Skeletal muscle tissue (tissue), 4 donors: Measurements from ENCODE around the gene RBM23. TPM values are rescaled to one million over a fixed set of nuclear protein-coding genes. Genes with fewer than 3 reads are reported as not detected.
A peak's percentile ranks its signal among the peaks of the same experiment; 100 is the strongest.
"Not testable (repeated sequence)": the region's sequence is repeated elsewhere in the genome, so short reads cannot be mapped to it uniquely, and the experiment has no call there.

ENCODE experiments used
- H3K27ac ChIP-seq: one replicate; pipeline ENCODE4 v1.7.0; 2013; ENCODE audit warnings: mild to moderate bottlenecking, low read depth, low read length, inconsistent platforms
- H3K27me3 ChIP-seq, 3 donors: one replicate each; pipeline ENCODE4 v1.7.0; 2013; ENCODE audit warnings: low read length in 3 of 3; ENCODE audit not compliant: control insufficient read depth in 3 of 3, insufficient read depth in 3 of 3
- H3K36me3 ChIP-seq, 3 donors: one replicate each; pipeline ENCODE4 v1.7.0; 2013; ENCODE audit warnings: low read length in 3 of 3; ENCODE audit not compliant: control insufficient read depth in 3 of 3, insufficient read depth in 3 of 3
- H3K4me1 ChIP-seq, 3 donors: one replicate each; pipeline ENCODE4 v1.7.0; 2013; ENCODE audit warnings: low read length in 3 of 3, mild to moderate bottlenecking in 3 of 3; ENCODE audit not compliant: control insufficient read depth in 3 of 3, insufficient read depth in 3 of 3
- H3K4me3 ChIP-seq, 3 donors: one replicate each; pipeline ENCODE4 v1.7.0; 2013; ENCODE audit warnings: low read length in 3 of 3
- H3K9ac ChIP-seq, 3 donors: one replicate each; pipeline ENCODE4 v1.7.0; 2013; ENCODE audit warnings: low read length in 3 of 3, mild to moderate bottlenecking in 3 of 3, moderate library complexity in 2 of 3, low read depth in 1 of 3
- H3K9me3 ChIP-seq, 3 donors: one replicate each; pipeline ENCODE4 v1.7.0; 2013; ENCODE audit warnings: low read length in 3 of 3; ENCODE audit not compliant: control insufficient read depth in 3 of 3
- total RNA-seq: library from RNA; depleted of rRNA; stranded (reverse); fragments of >200 nt; gene quantifications from one replicate; pipeline ENCODE4 v1.2.3, GENCODE V29; 2014
- donor health status: Osteomylitis.

The RBM23 gene
- total RNA-seq, 1 donor from 2014 or later, result 66.8 TPM

DNA sequence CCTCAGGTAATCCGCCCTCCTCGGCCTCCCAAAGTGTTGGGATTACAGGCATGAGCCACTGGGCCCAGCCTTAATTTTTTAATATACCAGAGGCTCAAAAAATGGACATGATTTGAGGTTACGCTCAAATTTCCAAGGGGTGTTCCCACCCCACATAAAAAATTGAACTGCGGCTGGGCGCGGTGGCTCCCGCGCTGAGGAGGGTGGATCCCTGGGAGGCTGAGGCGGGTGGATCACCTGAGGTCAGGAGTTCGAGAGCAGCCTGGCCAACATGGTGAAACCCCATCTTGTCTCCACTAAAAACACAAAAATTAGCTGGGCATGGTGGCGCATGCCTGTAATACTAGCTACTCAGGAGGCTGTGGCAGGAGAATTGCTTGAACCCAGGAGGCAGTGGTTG, 64.7 kb downstream of the RBM23 start:
- H3K9ac ChIP-seq, H3K9me3 ChIP-seq, H3K27me3 ChIP-seq, H3K27ac ChIP-seq, H3K36me3 ChIP-seq, H3K4me3 ChIP-seq: not testable (repeated sequence)
- peaks cover 30 to 37% (median 32%) of the 10 kb centered on the region in 3 donors for H3K4me1 ChIP-seq

- Histone ChIP-seq H3K9ac (peak overlapping the region; percentile 71 to 83 (median 79)), H3K4me3 (peak overlapping the region; percentile 75 to 78 (median 77)), H3K27ac (no peak overlapping the region), H3K9me3 (no peaks in the 10 kb centered on the region), H3K27me3 (no peaks in the 10 kb centered on the region), H3K36me3 (no peaks in the 10 kb centered on the region), H3K4me1 (peaks cover 41 to 48% (median 43%) of the 10 kb centered on the region in 3 donors)
Observed at GRCh38 chr14:22852940-22853767, 65.8 kb downstream of the RBM23 start.

DNA sequence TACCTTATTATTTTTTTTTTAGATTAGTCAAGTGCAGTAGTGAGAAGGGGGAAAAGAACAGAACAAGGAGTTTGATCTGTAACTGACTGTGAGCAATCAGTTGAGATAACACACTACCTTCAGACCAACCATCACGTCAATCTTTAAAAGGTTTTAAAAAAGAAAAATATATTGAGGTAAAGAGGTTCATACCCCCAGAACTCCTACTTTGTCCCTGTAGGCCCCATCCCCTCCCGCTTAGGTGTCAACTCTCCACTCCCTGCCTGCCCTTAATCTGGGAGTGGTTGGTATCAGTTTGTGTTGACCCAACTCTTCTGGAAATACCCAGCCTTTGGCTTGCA, 66.4 kb downstream of the RBM23 start:
- Histone ChIP-seq H3K9me3 (no peaks in the 10 kb centered on the region), H3K4me3 (no peak overlapping the region), H3K4me1 (peaks cover 47 to 54% (median 49%) of the 10 kb centered on the region in 3 donors), H3K27ac (no peak overlapping the region), H3K9ac (peak overlapping the region in 1 of 3 donors; percentile 71), H3K27me3 (no peaks in the 10 kb centered on the region), H3K36me3 (no peaks in the 10 kb centered on the region)

DNA sequence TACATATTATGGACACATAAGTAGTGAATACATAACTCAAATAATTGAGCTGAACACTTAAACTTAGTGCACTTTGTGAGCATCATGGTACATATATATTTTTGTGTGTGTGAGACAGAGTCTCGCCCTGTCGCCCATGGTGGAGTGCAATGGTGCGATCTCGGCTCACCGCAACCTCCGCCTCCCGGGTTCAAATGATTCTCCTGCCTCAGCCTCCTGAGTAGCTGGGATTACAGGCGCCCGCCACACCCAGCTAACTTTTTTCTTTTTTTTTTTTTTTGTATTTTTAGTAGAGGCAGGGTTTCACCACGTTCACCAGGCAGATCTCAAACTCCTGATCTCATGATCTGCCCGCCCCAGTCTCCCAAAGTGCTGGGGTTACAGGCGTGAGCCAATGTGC, 66.8 kb downstream of the RBM23 start:
- Histone ChIP-seq H3K4me1 (peaks cover 47 to 55% (median 50%) of the 10 kb centered on the region in 3 donors), H3K27ac (peak overlapping the region; percentile 91)
- H3K27me3 ChIP-seq, H3K9me3 ChIP-seq, H3K4me3 ChIP-seq, H3K9ac ChIP-seq, H3K36me3 ChIP-seq: not testable (repeated sequence)

DNA sequence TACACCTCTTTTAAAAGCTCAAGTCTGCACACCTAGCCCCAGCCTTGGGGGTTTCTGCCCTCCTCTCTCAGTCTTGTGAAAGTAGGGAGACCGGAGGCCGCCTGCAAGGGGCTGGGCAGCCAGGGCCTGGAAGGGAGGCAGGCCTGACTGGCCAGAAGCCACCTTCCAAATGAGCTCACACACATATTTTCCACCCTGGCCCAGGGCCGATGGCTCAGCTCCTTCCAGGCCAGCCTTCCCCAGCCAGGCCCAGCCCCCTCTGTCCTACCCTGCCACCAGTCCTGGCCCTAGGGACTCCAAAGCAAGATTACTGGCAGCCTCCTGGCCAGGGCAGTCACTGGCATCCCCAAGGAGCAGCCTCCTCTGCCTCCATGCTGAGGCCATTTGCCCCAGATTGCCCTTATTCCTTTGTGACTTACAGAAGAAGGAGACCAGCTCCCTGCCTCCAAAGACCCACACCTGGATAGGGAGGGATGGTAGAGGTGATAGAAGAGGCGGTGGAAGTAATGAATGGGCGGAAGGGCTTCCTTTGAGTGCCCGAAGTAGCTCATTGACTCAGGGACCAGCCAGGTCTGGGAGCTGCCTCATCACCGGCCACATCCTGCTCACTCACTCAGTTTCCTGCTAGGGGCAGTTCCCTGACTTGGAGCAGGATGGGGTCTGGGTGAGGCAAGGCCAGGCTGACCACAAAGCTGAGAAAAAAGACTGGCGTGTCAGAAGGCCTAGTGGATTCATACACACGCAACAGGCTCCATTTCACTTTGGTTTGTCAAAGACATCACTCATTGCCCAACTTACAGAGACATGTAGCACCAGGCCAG, 67.8 kb downstream of the RBM23 start:
- Histone ChIP-seq H3K9ac (peak overlapping the region; percentile 66 to 79 (median 67)), H3K4me1 (peaks cover 53 to 64% (median 56%) of the 10 kb centered on the region in 3 donors)

DNA sequence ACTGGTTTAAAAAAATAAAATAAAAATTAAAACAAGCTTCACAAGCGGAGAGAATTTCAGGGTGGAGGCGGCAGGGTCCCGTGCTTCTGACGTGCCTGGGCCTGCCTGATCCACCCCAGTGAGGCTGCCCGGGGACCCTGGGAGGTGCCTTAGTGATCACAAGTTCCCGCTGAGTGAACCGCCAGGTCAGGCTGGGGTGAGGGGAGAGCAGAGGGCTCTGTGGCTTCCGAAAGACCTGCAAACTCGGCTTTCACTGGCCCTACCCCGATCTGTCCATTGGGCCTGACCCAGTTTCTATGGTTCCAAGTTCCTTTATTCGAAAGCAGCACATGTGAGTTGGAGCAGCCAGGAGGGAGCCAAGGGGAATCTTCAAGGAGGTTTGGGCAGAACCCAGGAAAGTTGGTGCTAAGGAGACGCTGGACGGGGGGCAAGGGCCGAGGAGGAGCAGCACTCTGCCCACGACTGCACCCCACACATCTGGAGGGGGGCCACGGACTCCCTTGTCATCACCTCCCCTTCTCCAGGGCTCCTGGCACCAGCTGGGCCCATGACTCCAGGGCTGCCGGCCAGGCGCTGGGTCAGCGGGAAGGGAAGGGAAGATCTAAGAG, 69.6 kb downstream of the RBM23 start:
- H3K4me3 ChIP-seq, result peak overlapping the region; percentile 37 to 54 (median 43)
- H3K4me1 ChIP-seq, result peaks cover 56 to 70% (median 61%) of the 10 kb centered on the region in 3 donors
- H3K9me3 ChIP-seq, result no peaks in the 10 kb centered on the region
- peak overlapping the region; percentile 51 to 71 (median 52) for H3K9ac ChIP-seq
- H3K27me3 ChIP-seq, result no peaks in the 10 kb centered on the region
- peaks cover 2 to 10% (median 4%) of the 10 kb centered on the region in 3 donors for H3K36me3 ChIP-seq
- peak overlapping the region; percentile 91 for H3K27ac ChIP-seq

More for the DNA sequence above, 67.8 kb downstream of the RBM23 start:
- Histone ChIP-seq H3K36me3 (no peaks in the 10 kb centered on the region), H3K4me3 (peak overlapping the region; percentile 14 to 45 (median 40)), H3K27ac (peak overlapping the region; percentile 91), H3K27me3 (no peaks in the 10 kb centered on the region), H3K9me3 (no peaks in the 10 kb centered on the region)

DNA sequence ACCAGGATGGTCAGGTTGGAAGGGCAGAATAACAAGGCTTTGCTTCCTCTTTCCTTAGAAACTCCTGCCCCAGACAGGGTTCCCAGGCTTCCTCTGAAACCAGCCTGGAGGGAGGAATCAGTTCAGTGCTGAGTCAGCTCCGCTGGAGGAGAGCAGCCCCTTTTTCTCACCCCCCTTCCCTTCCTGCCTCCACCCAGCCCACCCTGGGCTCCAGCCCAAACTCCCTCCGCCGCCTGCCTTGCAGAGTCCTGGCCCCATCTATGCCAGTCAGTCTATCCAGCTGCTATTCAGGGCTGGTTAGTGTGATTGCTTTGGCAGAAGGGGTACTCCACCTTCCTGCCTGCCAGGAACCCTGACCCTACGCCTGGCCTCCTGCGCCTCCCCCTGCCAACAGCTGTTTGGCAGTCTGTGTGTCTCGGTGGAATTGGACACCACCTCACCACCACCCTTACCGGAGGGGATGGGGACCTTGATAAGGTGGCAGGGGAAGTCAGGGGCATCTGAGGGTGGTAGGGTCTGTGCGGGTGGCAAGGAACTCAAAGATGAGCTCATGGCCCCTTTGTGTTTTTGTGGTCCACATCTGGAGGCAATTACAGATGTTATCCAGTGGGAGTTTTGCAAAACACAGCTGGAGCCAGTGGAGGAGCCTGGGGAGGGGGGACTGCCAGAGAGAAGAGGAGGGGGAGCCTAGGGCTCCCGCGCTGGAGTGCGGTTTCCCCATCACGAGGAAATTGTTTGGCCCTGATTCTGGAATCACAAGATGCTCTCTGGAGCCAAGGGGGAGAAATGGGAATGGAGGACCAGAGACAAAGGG, 70.4 kb downstream of the RBM23 start:
- Histone ChIP-seq H3K27ac (peak overlapping the region; percentile 91), H3K4me1 (peaks cover 56 to 69% (median 61%) of the 10 kb centered on the region in 3 donors), H3K4me3 (peak overlapping the region; percentile 10 to 45 (median 43)), H3K27me3 (no peaks in the 10 kb centered on the region), H3K9me3 (no peaks in the 10 kb centered on the region), H3K36me3 (peaks cover 3 to 13% (median 5%) of the 10 kb centered on the region in 3 donors), H3K9ac (peak overlapping the region; percentile 45 to 71 (median 51))

GRCh38 chr14:22847661-22848341, 71.1 kb downstream of the RBM23 start:
- H3K4me1 ChIP-seq, result peaks cover 50 to 61% (median 56%) of the 10 kb centered on the region in 3 donors

More at GRCh38 chr14:22847661-22848341, 71.1 kb downstream of the RBM23 start:
- H3K9me3 ChIP-seq, result no peaks in the 10 kb centered on the region
- H3K27me3 ChIP-seq, result no peaks in the 10 kb centered on the region
- H3K36me3 ChIP-seq, result peaks cover 5 to 20% (median 9%) of the 10 kb centered on the region in 3 donors
- H3K4me3 ChIP-seq, result peak overlapping the region in 1 of 3 donors; percentile 10
- H3K27ac ChIP-seq, result peak overlapping the region; percentile 91
- H3K9ac ChIP-seq, result peak overlapping the region in 2 of 3 donors; percentile 45 to 71
